T-cell (primary cell): Measurements from ENCODE around the gene PSTPIP2. TPM values are rescaled to one million over a fixed set of nuclear protein-coding genes. Genes with fewer than 3 reads are reported as not detected.
"Not testable (repeated sequence)": the region's sequence is repeated elsewhere in the genome, so short reads cannot be mapped to it uniquely, and the experiment has no call there.

ENCODE experiments used
- ATAC-seq, 4 experiments: fragments of 200-7000 bp in 3 of 4; fragments of 150-1000 bp in 1 of 4; cut with Tn5 transposase; replicated peaks in 1 of 4; 1 replicate in 3 of 4; 2 replicates in 1 of 4; pipeline ENCODE4 v1.10.0; 2021; ENCODE audit warnings: moderate library complexity in 3 of 4, mild to moderate bottlenecking in 2 of 4, moderate number of reproducible peaks in 1 of 4
- CTCF ChIA-PET, 2 donors: fragments of 300-600 bp; sonication (Branson Sonifier 250); formaldehyde crosslinking; loops; one replicate each; lab custom pipeline; 2022; ENCODE audit warnings: antibody characterized with exemption in 2 of 2; lab: Charles Lee
- POLR2A ChIA-PET, 2 donors: fragments of 300-600 bp; sonication (Branson Sonifier 250); formaldehyde crosslinking; loops; one replicate each; lab custom pipeline; 2022; ENCODE audit warnings: antibody characterized with exemption in 2 of 2; lab: Charles Lee
- DNase-seq, 35 experiments: peaks; one replicate each; pipeline versions ENCODE4 v3.0.0 to v3.0.0-alpha.2; 2013 to 2023
- H3K27ac ChIP-seq: one replicate; pipeline ENCODE4 v1.5.1; 2013; ENCODE audit warnings: low read length
- H3K27me3 ChIP-seq, 2 experiments: replicated peaks in 1 of 2; 1 replicate in 1 of 2; 2 replicates in 1 of 2; pipeline versions ENCODE4 v1.6.1 to v1.7.0; 2013; ENCODE audit warnings: low read length in 1 of 2, mixed read lengths in 1 of 2; ENCODE audit not compliant: control insufficient read depth in 2 of 2, insufficient read depth in 2 of 2; ENCODE audit errors: extremely low read depth in 1 of 2
- H3K36me3 ChIP-seq, 2 donors: 1 replicate in 1 of 2; 2 replicates in 1 of 2; pipeline versions ENCODE4 v1.6.1 to v1.7.0; 2013; ENCODE audit warnings: low read length in 1 of 2; ENCODE audit not compliant: control insufficient read depth in 2 of 2, insufficient read depth in 1 of 2; ENCODE audit errors: extremely low read depth in 1 of 2
- H3K4me1 ChIP-seq, 2 experiments: 1 replicate in 1 of 2; 2 replicates in 1 of 2; pipeline versions ENCODE4 v1.6.1 to v1.7.0; 2013; ENCODE audit warnings: low read length in 2 of 2, mixed read lengths in 1 of 2; ENCODE audit not compliant: insufficient read depth in 2 of 2, control insufficient read depth in 1 of 2; ENCODE audit errors: extremely low read depth in 1 of 2
- H3K4me3 ChIP-seq, 2 donors: 1 replicate in 1 of 2; 2 replicates in 1 of 2; pipeline versions ENCODE4 v1.5.1 to v1.7.0; 2013; ENCODE audit warnings: mild to moderate bottlenecking in 2 of 2, low read length in 1 of 2, moderate library complexity in 1 of 2; ENCODE audit not compliant: control insufficient read depth in 1 of 2; ENCODE audit errors: extremely low read depth in 1 of 2
- H3K9me3 ChIP-seq: 2 replicates; pipeline ENCODE4 v1.7.0; 2013
- H3K27ac Mint-ChIP-seq, 2 donors: one replicate each; pipeline ENCODE4 v1.8.0; 2020 to 2021; ENCODE audit warnings: mild to moderate bottlenecking in 2 of 2, mixed read lengths in 2 of 2
- H3K27me3 Mint-ChIP-seq, 2 donors: one replicate each; pipeline ENCODE4 v1.8.0; 2021 to 2022; ENCODE audit warnings: mixed read lengths in 2 of 2
- H3K36me3 Mint-ChIP-seq: one replicate; pipeline ENCODE4 v1.8.0; 2021; ENCODE audit warnings: mixed read lengths
- H3K4me1 Mint-ChIP-seq, 3 donors: one replicate each; pipeline ENCODE4 v1.8.0; 2020 to 2022; ENCODE audit warnings: mixed read lengths in 3 of 3, mild to moderate bottlenecking in 1 of 3
- H3K4me3 Mint-ChIP-seq, 3 donors: one replicate each; pipeline ENCODE4 v1.8.0; 2020 to 2022; ENCODE audit warnings: mild to moderate bottlenecking in 3 of 3, mixed read lengths in 3 of 3, moderate library complexity in 3 of 3
- H3K9me3 Mint-ChIP-seq, 3 donors: one replicate each; pipeline ENCODE4 v1.8.0; 2020 to 2022; ENCODE audit warnings: mixed read lengths in 3 of 3
- WGBS: methylation state at CpG from one replicate; pipeline ENCODE4 v1.1.5; 2013; ENCODE audit warnings: missing lambda C conversion rate; ENCODE audit not compliant: insufficient coverage; 5-methylcytosine and 5-hydroxymethylcytosine counted together
- total RNA-seq, 35 experiments: library from RNA in 6 of 35; stranded (reverse) in 6 of 35; fragments of 120-200 nt in 1 of 35; gene quantifications; one replicate each; pipeline versions ENCODE4 v1.2.1 to v1.2.4 and lab custom pipeline; 2013 to 2026

The PSTPIP2 gene
- total RNA-seq, 5 donors from 2014 or later (not counting 1 experiment from before 2014, with no cell fraction given) = 7.7 to 16.0 (median 11.4) TPM

GRCh38 chr18:45974088-45974536 lies 97.9 kb downstream of the PSTPIP2 start:
- no peak overlapping the region for H3K27ac ChIP-seq
- ChIA-PET POLR2A (no interaction called here), CTCF (interaction anchor here (0.6 to 2.4 kb wide), 10 partner anchors 15 to 308 kb away, joined by 3 to 13 read pairs (median 7); no protein-coding TSS in a partner anchor)
- Mint-ChIP-seq H3K4me3 (no peak overlapping the region), H3K27ac (peak overlapping the region; percentile 16 to 84), H3K9me3 (no peaks in the 10 kb centered on the region), H3K27me3 (no peaks in the 10 kb centered on the region), H3K36me3 (no peaks in the 10 kb centered on the region), H3K4me1 (peaks cover 0 to 9% (median 6%) of the 10 kb centered on the region in 3 donors)
- no peaks in the 10 kb centered on the region for H3K36me3 ChIP-seq
- H3K27me3 ChIP-seq = no peaks in the 10 kb centered on the region
- peak; percentile 12 to 81 (median 57) for DNase-seq
- no peak overlapping the region for H3K4me3 ChIP-seq
- H3K4me1 ChIP-seq = peaks cover 3 to 4% of the 10 kb centered on the region in 2 experiments
- H3K9me3 ChIP-seq = no peaks in the 10 kb centered on the region
- peak; percentile 75 to 80 (median 78) for ATAC-seq
- WGBS = 24% methylated on average over 5 of the region's 5 CpGs

DNA sequence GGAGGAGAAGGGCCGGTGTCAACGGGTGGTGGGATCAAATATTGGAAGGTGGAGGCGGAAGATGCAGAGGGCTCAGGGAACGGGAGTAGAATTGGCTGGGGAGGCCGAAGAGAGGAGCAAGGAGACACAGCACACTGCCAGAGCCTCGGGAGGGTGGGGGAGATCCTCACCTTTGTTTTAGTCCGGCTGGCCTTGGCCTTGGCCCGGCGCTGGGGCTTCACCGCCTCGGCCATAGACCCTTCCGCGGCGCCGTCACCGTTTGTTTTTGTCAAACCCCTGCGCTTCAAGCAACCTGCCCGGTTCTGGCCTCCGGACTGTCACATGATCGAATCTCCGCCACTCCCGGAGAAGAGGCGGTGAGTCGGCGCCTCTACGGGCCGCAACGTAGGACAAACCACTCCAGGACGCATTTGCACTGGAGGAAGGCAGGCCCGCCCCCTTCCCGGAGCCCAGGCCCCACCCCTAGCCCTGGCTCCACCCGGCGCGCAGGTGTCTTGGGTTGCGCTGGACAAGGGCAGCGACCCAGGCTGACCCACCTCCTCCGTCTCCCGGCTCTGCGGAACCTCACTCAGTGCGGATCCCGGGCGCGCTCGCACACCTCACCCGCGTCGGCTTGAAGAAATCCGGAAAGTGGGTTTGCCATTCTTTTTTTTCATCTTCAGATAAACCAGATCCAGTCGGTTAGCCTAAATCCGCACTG lies 104.9 kb downstream of the PSTPIP2 start, which contains the start of gene EPG5:
Gene EPG5, minus strand, starts transcription at position 323 of the 700 bp plus-strand sequence. Its CDS starts 90 bp downstream, at position 233.
- peaks cover 14 to 28% of the 10 kb centered on the region in 2 experiments for H3K4me1 ChIP-seq
- H3K27me3 Mint-ChIP-seq = no peaks in the 10 kb centered on the region
- H3K9me3 Mint-ChIP-seq = no peaks in the 10 kb centered on the region
- peak within 1 kb of the TSS; percentile 87 to 99 (median 98) for H3K4me3 Mint-ChIP-seq
- POLR2A ChIA-PET = no interaction called here
- H3K27ac ChIP-seq = peak within 1 kb of the TSS; percentile 59
- CTCF ChIA-PET = no interaction called here
- H3K4me1 Mint-ChIP-seq = peaks cover 44 to 56% (median 46%) of the 10 kb centered on the region in 3 donors
- DNase-seq (peak; percentile 73 to 93 (median 85)), ATAC-seq (peak; percentile 92 to 98 (median 96))
- H3K36me3 Mint-ChIP-seq = peaks cover 12% of the 10 kb centered on the region
- peak within 1 kb of the TSS; percentile 92 to 98 for H3K27ac Mint-ChIP-seq
- H3K27me3 ChIP-seq = no peaks in the 10 kb centered on the region
- under 1% methylated on average over 47 of the region's 50 CpGs for WGBS
- H3K4me3 ChIP-seq = peak within 1 kb of the TSS; percentile 78 to 89
- H3K9me3 ChIP-seq = no peaks in the 10 kb centered on the region
- peaks cover 0 to 6% of the 10 kb centered on the region in 2 donors for H3K36me3 ChIP-seq

GRCh38 chr18:45964913-45965312 lies 107.1 kb downstream of the PSTPIP2 start:
- POLR2A ChIA-PET = interaction anchor here in 1 of 2 donors (0.6 kb wide), 1 partner anchor 94 kb away, joined by 3 read pairs; no protein-coding TSS in a partner anchor
- peaks cover 24% of the 10 kb centered on the region for H3K36me3 Mint-ChIP-seq
- H3K4me1 ChIP-seq = peaks cover 17 to 35% of the 10 kb centered on the region in 2 experiments

GRCh38 chr18:45962866-45963265 lies 109.2 kb downstream of the PSTPIP2 start:
- Histone ChIP-seq H3K9me3 (no peaks in the 10 kb centered on the region), H3K4me1 (peaks cover 17 to 43% of the 10 kb centered on the region in 2 experiments), H3K27ac (peak overlapping the region; percentile 84), H3K4me3 (no peak overlapping the region), H3K27me3 (no peaks in the 10 kb centered on the region), H3K36me3 (peaks cover 0 to 11% of the 10 kb centered on the region in 2 donors)
- H3K36me3 Mint-ChIP-seq = peaks cover 24% of the 10 kb centered on the region
- no peaks in the 10 kb centered on the region for H3K9me3 Mint-ChIP-seq
- peak overlapping the region; percentile 64 to 94 for H3K27ac Mint-ChIP-seq
- peaks cover 69 to 85% (median 72%) of the 10 kb centered on the region in 3 donors for H3K4me1 Mint-ChIP-seq
- H3K27me3 Mint-ChIP-seq = no peaks in the 10 kb centered on the region
- ATAC-seq (peak in 1 of 4 experiments; percentile 25), DNase-seq (peak in 12 of 35 experiments; percentile 2 to 21 (median 9))
- CTCF ChIA-PET = interaction anchor here in 1 of 2 donors (0.6 to 3.1 kb wide), 6 partner anchors 9 to 111 kb away, joined by 3 to 11 read pairs (median 4); no protein-coding TSS in a partner anchor
- H3K4me3 Mint-ChIP-seq = peak overlapping the region in 2 of 3 donors; percentile 54 to 62
- POLR2A ChIA-PET = no interaction called here
- 25% methylated on average over 1 of the region's 5 CpGs for WGBS

More at GRCh38 chr18:45964913-45965312, 107.1 kb downstream of the PSTPIP2 start:
- H3K36me3 ChIP-seq = peaks cover 0 to 11% of the 10 kb centered on the region in 2 donors
- not testable (repeated sequence) for DNase-seq, ATAC-seq, H3K27me3 ChIP-seq, H3K9me3 Mint-ChIP-seq, H3K9me3 ChIP-seq, H3K27ac Mint-ChIP-seq, H3K27me3 Mint-ChIP-seq, H3K27ac ChIP-seq, H3K4me3 ChIP-seq
- Mint-ChIP-seq H3K4me1 (peaks cover 61 to 77% (median 63%) of the 10 kb centered on the region in 3 donors), H3K4me3 (peak overlapping the region; percentile 58 to 87 (median 61))
- WGBS = no CpG with 5 or more reads among the region's 5 CpGs
- CTCF ChIA-PET = interaction anchor here in 1 of 2 donors (0.6 kb wide), 1 partner anchor 326 kb away, joined by 3 read pairs; no protein-coding TSS in a partner anchor

DNA sequence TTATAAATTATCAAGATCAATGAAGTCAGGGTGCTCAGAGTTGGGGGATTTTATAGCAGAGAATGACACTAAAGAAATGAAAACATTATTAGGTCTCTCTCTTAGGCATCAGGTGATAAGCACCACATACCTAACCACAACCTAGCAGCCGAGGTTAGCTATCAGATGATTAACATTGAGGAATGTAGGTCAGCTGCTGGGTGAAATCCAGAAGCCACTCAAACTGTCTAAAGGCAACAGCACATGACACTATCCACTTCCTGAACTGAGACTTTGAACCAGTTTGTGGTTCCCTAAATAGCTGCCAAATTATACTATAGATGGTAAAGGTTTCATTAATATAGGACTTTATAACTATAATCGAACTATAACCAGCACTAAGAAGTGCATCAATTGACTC lies 109.6 kb downstream of the PSTPIP2 start:
- peaks cover 0 to 11% of the 10 kb centered on the region in 2 donors for H3K36me3 ChIP-seq
- H3K4me1 ChIP-seq = peaks cover 17 to 40% of the 10 kb centered on the region in 2 experiments
- peak overlapping the region; percentile 84 for H3K27ac ChIP-seq
- Mint-ChIP-seq H3K4me3 (peak overlapping the region in 2 of 3 donors; percentile 58 to 62), H3K9me3 (no peaks in the 10 kb centered on the region), H3K4me1 (peaks cover 69 to 85% (median 71%) of the 10 kb centered on the region in 3 donors), H3K27me3 (no peaks in the 10 kb centered on the region), H3K27ac (peak overlapping the region; percentile 80 to 94), H3K36me3 (peaks cover 24% of the 10 kb centered on the region)
- no peak overlapping the region for H3K4me3 ChIP-seq
- no CpG with 5 or more reads among the region's 2 CpGs for WGBS
- no peaks in the 10 kb centered on the region for H3K9me3 ChIP-seq
- CTCF ChIA-PET = interaction anchor here in 1 of 2 donors (0.6 to 3.1 kb wide), 7 partner anchors 9 to 111 kb away, joined by 3 to 11 read pairs (median 4); no protein-coding TSS in a partner anchor
- ATAC-seq = peak in 3 of 4 experiments; percentile 18 to 44 (median 36)
- H3K27me3 ChIP-seq = no peaks in the 10 kb centered on the region
- POLR2A ChIA-PET = interaction anchor here in 1 of 2 donors (0.5 to 1.1 kb wide), 3 partner anchors 11 to 91 kb away, joined by 3 read pairs; no protein-coding TSS in a partner anchor
- DNase-seq = peak in 28 of 35 experiments; percentile 8 to 64 (median 36)

DNA sequence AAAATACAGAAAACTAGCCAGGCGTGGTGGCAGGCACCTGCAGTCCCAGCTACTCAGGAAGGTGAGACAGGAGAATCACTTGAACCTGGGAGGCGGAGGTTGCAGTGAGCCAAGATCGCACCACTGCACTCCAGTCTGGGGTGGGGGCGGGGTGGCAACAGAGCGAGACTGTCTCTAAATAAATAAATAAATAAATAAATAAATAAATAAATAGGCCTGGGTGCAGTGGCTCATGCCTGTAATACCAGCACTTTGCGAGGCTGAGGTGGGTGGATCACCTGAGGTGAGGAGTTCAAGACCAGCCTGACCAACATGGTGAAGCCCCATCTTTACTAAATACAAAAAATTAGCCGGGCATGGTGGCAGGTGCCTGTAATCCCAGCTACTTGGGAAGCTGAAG lies 112.6 kb downstream of the PSTPIP2 start:
- ATAC-seq, H3K27me3 ChIP-seq, H3K4me3 Mint-ChIP-seq, DNase-seq, H3K27ac ChIP-seq, CTCF ChIA-PET, H3K27me3 Mint-ChIP-seq, H3K4me3 ChIP-seq, H3K9me3 Mint-ChIP-seq, POLR2A ChIA-PET, H3K9me3 ChIP-seq, H3K27ac Mint-ChIP-seq: not testable (repeated sequence)
- peaks cover 0 to 23% of the 10 kb centered on the region in 2 donors for H3K36me3 ChIP-seq
- peaks cover 13 to 24% of the 10 kb centered on the region in 2 experiments for H3K4me1 ChIP-seq
- WGBS = 100% methylated on average over 1 of the region's 7 CpGs
- H3K36me3 Mint-ChIP-seq = peaks cover 37% of the 10 kb centered on the region
- peaks cover 60 to 72% (median 63%) of the 10 kb centered on the region in 3 donors for H3K4me1 Mint-ChIP-seq
